Psoas muscle (tissue), 8 donors: Measurements from ENCODE around the gene HOXD1. TPM values are rescaled to one million over a fixed set of nuclear protein-coding genes. Genes with fewer than 3 reads are reported as not detected.

Source experiments
- ATAC-seq, 4 donors: fragments of 200-7000 bp; cut with Tn5 transposase; one replicate each; pipeline ENCODE4 v1.9.1; 2020; ENCODE audit warnings: moderate library complexity in 3 of 4, mild to moderate bottlenecking in 2 of 4
- DNase-seq, 2 donors: peaks; one replicate each; pipeline ENCODE4 v3.0.0-alpha.2; 2020
- H3K27ac ChIP-seq: fragments of 200-600 bp; one replicate; pipeline ENCODE4 v1.8.0; 2022
- H3K27me3 ChIP-seq, 3 donors: fragments of 200-600 bp in 1 of 3; one replicate each; pipeline versions ENCODE4 v1.6.1 to v1.8.0; 2013 to 2022; ENCODE audit warnings: low read length in 2 of 3, mild to moderate bottlenecking in 2 of 3, moderate library complexity in 1 of 3; ENCODE audit not compliant: insufficient read depth in 3 of 3
- H3K36me3 ChIP-seq, 2 donors: fragments of 200-600 bp in 1 of 2; one replicate each; pipeline versions ENCODE4 v1.6.1 to v1.8.0; 2013 to 2022; ENCODE audit warnings: low read depth in 1 of 2, mild to moderate bottlenecking in 1 of 2, moderate library complexity in 1 of 2; ENCODE audit not compliant: insufficient read depth in 1 of 2
- H3K4me1 ChIP-seq: fragments of 200-600 bp; one replicate; pipeline ENCODE4 v1.8.0; 2022
- H3K4me3 ChIP-seq: fragments of 200-600 bp; one replicate; pipeline ENCODE4 v1.8.0; 2022; ENCODE audit warnings: mild to moderate bottlenecking
- H3K9me3 ChIP-seq: fragments of 200-600 bp; one replicate; pipeline ENCODE4 v1.8.0; 2022
- WGBS, 3 donors: extraction: QIAGEN DNeasy Blood & Tissue Kit; methylation state at CpG; one replicate each; pipeline versions ENCODE4 v1.1.6 to v1.1.7; 2013; 5-methylcytosine and 5-hydroxymethylcytosine counted together
- intact Hi-C, 2 donors: fragments of 100-400 bp; cut with DNase I; formaldehyde crosslinking; loops; one replicate each; pipeline versions ENCODE4 v1.11.0 to v1.14.2; 2022
- polyA plus RNA-seq, 3 donors: library from polyadenylated mRNA; stranded (reverse); fragments of 200-250 nt; gene quantifications; one replicate each; pipeline ENCODE4 v1.2.3, GENCODE V29; 2013
- total RNA-seq, 4 donors: library from RNA; stranded (reverse); fragmentation: NEBNext Ultra II Directional in 2 of 4; extraction: Animal tissue kit (Norgen Biotek cat#: 25700) in 2 of 4; gene quantifications; one replicate each; pipeline versions ENCODE4 v1.2.1 to v1.2.4, GENCODE V29; 2021 to 2023
- TF ChIP-seq, protein P1 (sequence below): fragments of 200-600 bp; IDR thresholded peaks from one replicate; pipeline ENCODE4 v1.8.0; 2022; ENCODE audit warnings: antibody characterized with exemption
- donor health status: healthy with polysubstance abuse.
- donor health status: DM: no; HTN: no; CAD: no; lungs with moderate emphysema.
- donor health status: Bipolar disorder and iron deficiency.
- donor health status: healthy.
- donor health status: DM: yes; HTN: yes; CAD: no.
- donor health status: DM: no; HTN: no; CAD: no.
- donor health status: DM: no; HTN: no; CAD: no.
- donor health status: DM: yes; HTN: yes; CAD: no.

Gene HOXD1
- total and polyA plus RNA-seq, 7 donors: 0.12 to 0.79 (median 0.16) TPM; not detected in 3

DNA sequence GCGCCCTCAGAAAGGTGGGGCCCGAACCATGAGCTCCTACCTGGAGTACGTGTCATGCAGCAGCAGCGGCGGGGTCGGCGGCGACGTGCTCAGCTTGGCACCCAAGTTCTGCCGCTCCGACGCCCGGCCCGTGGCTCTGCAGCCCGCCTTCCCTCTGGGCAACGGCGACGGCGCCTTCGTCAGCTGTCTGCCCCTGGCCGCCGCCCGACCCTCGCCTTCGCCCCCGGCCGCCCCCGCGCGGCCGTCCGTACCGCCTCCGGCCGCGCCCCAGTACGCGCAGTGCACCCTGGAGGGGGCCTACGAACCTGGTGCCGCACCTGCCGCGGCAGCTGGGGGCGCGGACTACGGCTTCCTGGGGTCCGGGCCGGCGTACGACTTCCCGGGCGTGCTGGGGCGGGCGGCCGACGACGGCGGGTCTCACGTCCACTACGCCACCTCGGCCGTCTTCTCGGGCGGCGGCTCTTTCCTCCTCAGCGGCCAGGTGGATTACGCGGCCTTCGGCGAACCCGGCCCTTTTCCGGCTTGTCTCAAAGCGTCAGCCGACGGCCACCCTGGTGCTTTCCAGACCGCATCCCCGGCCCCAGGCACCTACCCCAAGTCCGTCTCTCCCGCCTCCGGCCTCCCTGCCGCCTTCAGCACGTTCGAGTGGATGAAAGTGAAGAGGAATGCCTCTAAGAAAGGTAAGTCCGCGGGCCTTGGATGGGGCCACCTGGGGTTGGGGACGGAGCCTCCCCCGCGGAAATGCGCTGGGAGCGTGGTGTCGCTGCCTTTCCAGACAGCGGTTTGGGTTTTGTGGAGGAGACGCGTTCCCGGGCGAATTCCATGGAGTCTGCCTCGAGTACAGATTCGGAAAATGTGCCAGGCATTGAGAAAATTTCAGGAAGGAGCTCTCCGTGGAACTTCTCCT, 559 bp downstream of the HOXD1 start:
- H3K27me3 ChIP-seq: peaks cover 0 to 60% (median 6%) of the 10 kb centered on the region in 3 donors
- intact Hi-C loops: no loop called here
- TF ChIP-seq, protein P1, sequence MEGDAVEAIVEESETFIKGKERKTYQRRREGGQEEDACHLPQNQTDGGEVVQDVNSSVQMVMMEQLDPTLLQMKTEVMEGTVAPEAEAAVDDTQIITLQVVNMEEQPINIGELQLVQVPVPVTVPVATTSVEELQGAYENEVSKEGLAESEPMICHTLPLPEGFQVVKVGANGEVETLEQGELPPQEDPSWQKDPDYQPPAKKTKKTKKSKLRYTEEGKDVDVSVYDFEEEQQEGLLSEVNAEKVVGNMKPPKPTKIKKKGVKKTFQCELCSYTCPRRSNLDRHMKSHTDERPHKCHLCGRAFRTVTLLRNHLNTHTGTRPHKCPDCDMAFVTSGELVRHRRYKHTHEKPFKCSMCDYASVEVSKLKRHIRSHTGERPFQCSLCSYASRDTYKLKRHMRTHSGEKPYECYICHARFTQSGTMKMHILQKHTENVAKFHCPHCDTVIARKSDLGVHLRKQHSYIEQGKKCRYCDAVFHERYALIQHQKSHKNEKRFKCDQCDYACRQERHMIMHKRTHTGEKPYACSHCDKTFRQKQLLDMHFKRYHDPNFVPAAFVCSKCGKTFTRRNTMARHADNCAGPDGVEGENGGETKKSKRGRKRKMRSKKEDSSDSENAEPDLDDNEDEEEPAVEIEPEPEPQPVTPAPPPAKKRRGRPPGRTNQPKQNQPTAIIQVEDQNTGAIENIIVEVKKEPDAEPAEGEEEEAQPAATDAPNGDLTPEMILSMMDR: no peak
- WGBS, 3 donors: 3% methylated on average over 58 to 98 of the region's 98 CpGs
- H3K27ac ChIP-seq: no peak overlapping the region
- ATAC-seq (peak; percentile 24 to 46 (median 36)), DNase-seq (no peak)
- H3K9me3 ChIP-seq: no peaks in the 10 kb centered on the region
- H3K4me1 ChIP-seq: no peaks in the 10 kb centered on the region
- no peaks in the 10 kb centered on the region for H3K36me3 ChIP-seq
- H3K4me3 ChIP-seq: peak overlapping the region; percentile 85

DNA sequence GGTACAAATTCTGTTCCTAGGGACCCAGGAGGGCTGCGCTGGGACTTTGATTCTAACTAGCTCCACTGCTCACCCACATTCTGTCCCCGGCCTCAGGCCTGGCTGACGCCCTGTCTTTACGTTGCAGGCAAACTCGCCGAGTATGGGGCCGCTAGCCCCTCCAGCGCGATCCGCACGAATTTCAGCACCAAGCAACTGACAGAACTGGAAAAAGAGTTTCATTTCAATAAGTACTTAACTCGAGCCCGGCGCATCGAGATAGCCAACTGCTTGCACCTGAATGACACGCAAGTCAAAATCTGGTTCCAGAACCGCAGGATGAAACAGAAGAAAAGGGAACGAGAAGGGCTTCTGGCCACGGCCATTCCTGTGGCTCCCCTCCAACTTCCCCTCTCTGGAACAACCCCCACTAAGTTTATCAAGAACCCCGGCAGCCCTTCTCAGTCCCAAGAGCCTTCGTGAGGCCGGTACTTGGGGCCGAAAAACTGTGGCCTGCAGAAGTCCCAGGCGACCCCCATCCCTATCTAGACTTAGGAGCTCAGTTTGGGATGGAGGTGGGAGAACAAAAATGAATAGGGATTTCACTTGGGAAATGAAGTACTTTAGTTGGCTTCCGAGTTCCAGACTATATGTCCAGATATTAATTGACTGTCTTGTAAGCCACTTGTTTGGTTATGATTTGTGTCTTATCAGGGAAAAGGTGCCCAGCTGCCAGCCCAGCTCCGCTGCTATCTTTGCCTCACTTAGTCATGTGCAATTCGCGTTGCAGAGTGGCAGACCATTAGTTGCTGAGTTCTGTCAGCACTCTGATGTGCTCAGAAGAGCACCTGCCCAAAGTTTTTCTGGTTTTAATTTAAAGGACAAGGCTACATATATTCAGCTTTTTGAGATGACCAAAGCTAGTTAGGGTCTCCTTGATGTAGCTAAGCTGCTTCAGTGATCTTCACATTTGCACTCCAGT, 1.5 kb downstream of the HOXD1 start:
- intact Hi-C loops: no loop called here
- TF ChIP-seq, protein P1: no peak
- no peaks in the 10 kb centered on the region for H3K9me3 ChIP-seq
- no peaks in the 10 kb centered on the region for H3K4me1 ChIP-seq
- ATAC-seq: no peak
- H3K36me3 ChIP-seq: no peaks in the 10 kb centered on the region
- peak overlapping the region; percentile 85 for H3K4me3 ChIP-seq
- peaks cover 0 to 66% (median 6%) of the 10 kb centered on the region in 3 donors for H3K27me3 ChIP-seq
- no peak overlapping the region for H3K27ac ChIP-seq
- no peak for DNase-seq
- 54 to 60% (median 57%) methylated on average over 28 of the region's 28 CpGs for WGBS, 3 donors

DNA sequence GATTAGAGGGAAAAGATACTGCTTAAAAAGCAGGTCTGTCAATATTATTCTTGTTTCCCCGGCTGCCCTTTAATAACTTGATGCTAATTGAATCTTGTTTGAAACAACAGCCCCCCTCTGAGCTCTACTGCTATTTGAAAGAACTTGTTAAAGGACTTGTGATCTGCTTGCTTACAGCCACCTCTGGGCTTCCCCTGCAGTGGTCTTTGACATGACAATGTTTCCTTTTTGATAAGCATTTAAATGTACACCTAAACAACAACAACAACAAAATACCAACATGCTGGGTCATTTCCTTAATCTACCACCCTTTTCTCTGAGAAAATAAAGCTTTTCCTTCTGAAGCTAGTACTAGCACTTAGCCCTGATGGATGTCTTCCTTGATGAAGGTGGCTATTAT, 3.9 kb downstream of the HOXD1 start:
- Histone ChIP-seq H3K27ac (no peak overlapping the region), H3K27me3 (peaks cover 0 to 70% (median 6%) of the 10 kb centered on the region in 3 donors), H3K4me3 (no peak overlapping the region), H3K36me3 (no peaks in the 10 kb centered on the region), H3K4me1 (no peaks in the 10 kb centered on the region), H3K9me3 (no peaks in the 10 kb centered on the region)
- intact Hi-C loops: no loop called here
- no peak for DNase-seq
- ATAC-seq: no peak
- 41 to 54% (median 45%) methylated on average over 1 of the region's 1 CpG for WGBS, 3 donors
- TF ChIP-seq, protein P1: no peak

DNA sequence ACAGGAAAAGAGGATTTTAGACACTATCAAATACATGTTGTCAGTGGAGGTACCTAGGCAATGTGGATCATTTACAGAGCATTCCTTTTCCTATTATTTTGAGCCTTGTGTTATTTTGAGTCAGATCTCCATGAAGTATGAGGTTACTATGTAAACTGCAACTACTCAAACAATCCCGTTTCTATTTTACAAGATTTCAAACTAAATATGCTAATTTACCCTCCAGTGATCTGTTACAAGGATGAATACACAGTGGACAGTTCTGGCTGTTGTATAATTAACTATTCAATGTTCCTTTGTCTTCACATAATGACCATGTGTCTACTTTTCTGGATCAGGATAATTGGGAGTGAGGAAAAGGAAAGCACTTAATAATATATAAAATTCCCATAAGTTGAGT, 4.6 kb downstream of the HOXD1 start:
- no peaks in the 10 kb centered on the region for H3K4me1 ChIP-seq
- H3K36me3 ChIP-seq: no peaks in the 10 kb centered on the region
- H3K27me3 ChIP-seq: peaks cover 0 to 77% (median 6%) of the 10 kb centered on the region in 3 donors
- intact Hi-C loops: no loop called here
- H3K4me3 ChIP-seq: no peak overlapping the region
- H3K9me3 ChIP-seq: no peaks in the 10 kb centered on the region
- H3K27ac ChIP-seq: no peak overlapping the region
- ATAC-seq (no peak), DNase-seq (no peak)
- TF ChIP-seq, protein P1: no peak
- WGBS, 3 donors: 42 to 53% (median 42%) methylated on average over 1 of the region's 1 CpG
